ENCODE measurements around the gene ATP9B.

GRCh38 chr18:79022603-79023002, 46.6 kb upstream of the ATP9B start:
- TF ChIP-seq CTCF (conservative IDR thresholded peaks at IDR 0.05) (no peak), EZH2 (IDR thresholded peaks at IDR 0.05; ENCODE audit: low read depth) (no peak)

All from PC-9 (cell line).